HG03103 (cell line): ENCODE data around the gene KRT23.

Experiments used
- ATAC-seq: cut with Tn5 transposase; IDR thresholded peaks from one replicate; pipeline ENCODE4 v1.9.1; 2021; ENCODE audit warnings: low read depth; ENCODE audit not compliant: unreplicated experiment

KRT23 gene

GRCh38 chr17:40873801-40874200 is 63.6 kb downstream of the KRT23 start:
- no peak for ATAC-seq

- ATAC-seq, result no peak
These were observed 64.2 kb downstream of the KRT23 start for GRCh38 chr17:40873255-40873654.
